Nucleus accumbens (tissue), 56 donors: Measurements from ENCODE around the gene TFAM.

Experiments used
- DNase-seq, 56 donors: peaks; one replicate each; lab custom pipeline; 2025; lab: John Stamatoyannopoulos, UW

TFAM gene

GRCh38 chr10:58431903-58432302 is 46.7 kb downstream of the TFAM start:
- no peak for DNase-seq

- no peak for DNase-seq
Measured at GRCh38 chr10:58433066-58433465, 47.9 kb downstream of the TFAM start.

- no peak for DNase-seq
Measured at GRCh38 chr10:58433571-58433970, 48.4 kb downstream of the TFAM start.

GRCh38 chr10:58435297-58435985 is 50.2 kb downstream of the TFAM start:
- no peak for DNase-seq

GRCh38 chr10:58436071-58436470 is 50.9 kb downstream of the TFAM start:
- DNase-seq, result no peak

- no peak for DNase-seq
Measured at GRCh38 chr10:58438340-58438871, 53.2 kb downstream of the TFAM start.

GRCh38 chr10:58438986-58439385 is 53.8 kb downstream of the TFAM start:
- no peak for DNase-seq

- DNase-seq, result no peak
Measured at GRCh38 chr10:58439632-58440364, 54.6 kb downstream of the TFAM start.

GRCh38 chr10:58440484-58440883 is 55.3 kb downstream of the TFAM start:
- DNase-seq, result no peak

- DNase-seq, result no peak
Measured at GRCh38 chr10:58444321-58444720, 59.1 kb downstream of the TFAM start.

- no peak for DNase-seq
Measured at GRCh38 chr10:58444876-58445275, 59.7 kb downstream of the TFAM start.

- DNase-seq, result no peak
Measured at GRCh38 chr10:58448121-58448935, 63.1 kb downstream of the TFAM start.
